Measurements from ENCODE around the gene MAP3K21.

DNA sequence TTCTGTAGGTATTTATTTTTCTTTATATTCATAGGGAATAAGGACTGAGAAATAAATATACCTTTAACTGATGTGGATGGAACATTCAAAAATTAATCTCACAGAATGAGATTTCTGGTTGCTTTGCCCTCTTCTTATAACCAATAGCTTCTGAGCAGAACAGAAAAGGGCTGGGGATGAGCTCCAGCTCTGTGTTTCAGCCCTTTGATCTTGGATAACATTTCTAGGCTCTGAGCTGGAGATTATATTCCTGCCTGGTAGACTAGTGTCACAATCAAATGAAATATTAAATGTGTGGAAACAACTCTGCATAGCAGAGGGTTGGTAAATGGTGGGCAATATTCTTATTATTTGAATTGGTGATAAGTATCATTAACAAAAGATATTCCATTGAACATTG, 14.6 kb downstream of the MAP3K21 start:
- TF ChIP-seq, protein P1, sequence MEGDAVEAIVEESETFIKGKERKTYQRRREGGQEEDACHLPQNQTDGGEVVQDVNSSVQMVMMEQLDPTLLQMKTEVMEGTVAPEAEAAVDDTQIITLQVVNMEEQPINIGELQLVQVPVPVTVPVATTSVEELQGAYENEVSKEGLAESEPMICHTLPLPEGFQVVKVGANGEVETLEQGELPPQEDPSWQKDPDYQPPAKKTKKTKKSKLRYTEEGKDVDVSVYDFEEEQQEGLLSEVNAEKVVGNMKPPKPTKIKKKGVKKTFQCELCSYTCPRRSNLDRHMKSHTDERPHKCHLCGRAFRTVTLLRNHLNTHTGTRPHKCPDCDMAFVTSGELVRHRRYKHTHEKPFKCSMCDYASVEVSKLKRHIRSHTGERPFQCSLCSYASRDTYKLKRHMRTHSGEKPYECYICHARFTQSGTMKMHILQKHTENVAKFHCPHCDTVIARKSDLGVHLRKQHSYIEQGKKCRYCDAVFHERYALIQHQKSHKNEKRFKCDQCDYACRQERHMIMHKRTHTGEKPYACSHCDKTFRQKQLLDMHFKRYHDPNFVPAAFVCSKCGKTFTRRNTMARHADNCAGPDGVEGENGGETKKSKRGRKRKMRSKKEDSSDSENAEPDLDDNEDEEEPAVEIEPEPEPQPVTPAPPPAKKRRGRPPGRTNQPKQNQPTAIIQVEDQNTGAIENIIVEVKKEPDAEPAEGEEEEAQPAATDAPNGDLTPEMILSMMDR (conservative IDR thresholded peaks at IDR 0.05), result no peak
- no peak for TF ChIP-seq EZH2 (IDR thresholded peaks at IDR 0.05; ENCODE audit: low read depth)

Data from PC-9 (cell line).